Mononuclear cell (primary cell): ENCODE measurements around the gene TBC1D7. TPM values are rescaled to one million over a fixed set of nuclear protein-coding genes. Genes with fewer than 3 reads are reported as not detected.

Experiments
- H3K27me3 ChIP-seq: 2 replicates; pipeline ENCODE4 v1.6.0; 2011; ENCODE audit warnings: low read length, control low read depth; ENCODE audit not compliant: insufficient read depth
- H3K4me1 ChIP-seq: 2 replicates; pipeline ENCODE4 v1.5.1; 2011; ENCODE audit warnings: mild to moderate bottlenecking, low read length, control low read depth; ENCODE audit not compliant: insufficient read depth
- H3K4me3 ChIP-seq: 2 replicates; pipeline ENCODE4 v1.5.1; 2011; ENCODE audit warnings: mild to moderate bottlenecking, low read length, moderate library complexity
- H3K9me3 ChIP-seq: 2 replicates; pipeline ENCODE4 v1.5.1; 2011; ENCODE audit warnings: low read depth, mild to moderate bottlenecking, control low read depth, low read length
- total RNA-seq: library from RNA; depleted of rRNA; stranded (reverse); fragments of >200 nt; gene quantifications from one replicate; pipeline ENCODE4 v1.2.3, GENCODE V29; 2012

The TBC1D7 gene
- total RNA-seq, 1 donor = 57.7 TPM

GRCh38 chr6:13260831-13261230 lies 67.5 kb downstream of the TBC1D7 start:
- Histone ChIP-seq H3K4me1 (peaks cover 74% of the 10 kb centered on the region), H3K4me3 (no peak overlapping the region), H3K9me3 (no peaks in the 10 kb centered on the region), H3K27me3 (no peaks in the 10 kb centered on the region)

GRCh38 chr6:13260101-13260598 lies 68.2 kb downstream of the TBC1D7 start:
- H3K27me3 ChIP-seq = no peaks in the 10 kb centered on the region
- H3K4me3 ChIP-seq = no peak overlapping the region
- H3K9me3 ChIP-seq = no peaks in the 10 kb centered on the region
- peaks cover 81% of the 10 kb centered on the region for H3K4me1 ChIP-seq

- Histone ChIP-seq H3K4me1 (peaks cover 88% of the 10 kb centered on the region), H3K4me3 (no peak overlapping the region), H3K9me3 (no peaks in the 10 kb centered on the region), H3K27me3 (no peaks in the 10 kb centered on the region)
These were observed 68.9 kb downstream of the TBC1D7 start for GRCh38 chr6:13259393-13259792.

GRCh38 chr6:13256266-13257001 lies 71.9 kb downstream of the TBC1D7 start:
- Histone ChIP-seq H3K27me3 (no peaks in the 10 kb centered on the region), H3K4me1 (peaks cover 77% of the 10 kb centered on the region), H3K4me3 (no peak overlapping the region)

More at GRCh38 chr6:13256266-13257001, 71.9 kb downstream of the TBC1D7 start:
- H3K9me3 ChIP-seq = no peaks in the 10 kb centered on the region

Other genes with a start within 250 kb of the TBC1D7 start
- gene GFOD1, start 159.1 kb upstream of the TBC1D7 start, total RNA-seq = 10.3 TPM
- gene SIRT5, start 246.1 kb upstream of the TBC1D7 start, total RNA-seq = 6.2 TPM